Activated CD4-positive, alpha-beta T cell treated with anti-CD3 and anti-CD28 coated beads, Interleukin-2, amount 50 U/mL, for 16 hours (primary cell): Measurements from ENCODE around the gene COPS3.
A peak's percentile ranks its signal among the peaks of the same experiment; 100 is the strongest.
"Not testable (repeated sequence)": the region's sequence is repeated elsewhere in the genome, so short reads cannot be mapped to it uniquely, and the experiment has no call there.

ENCODE experiments used
- DNase-seq: peaks from one replicate; pipeline ENCODE4 v3.0.0-alpha.2; 2020

The COPS3 gene

DNA sequence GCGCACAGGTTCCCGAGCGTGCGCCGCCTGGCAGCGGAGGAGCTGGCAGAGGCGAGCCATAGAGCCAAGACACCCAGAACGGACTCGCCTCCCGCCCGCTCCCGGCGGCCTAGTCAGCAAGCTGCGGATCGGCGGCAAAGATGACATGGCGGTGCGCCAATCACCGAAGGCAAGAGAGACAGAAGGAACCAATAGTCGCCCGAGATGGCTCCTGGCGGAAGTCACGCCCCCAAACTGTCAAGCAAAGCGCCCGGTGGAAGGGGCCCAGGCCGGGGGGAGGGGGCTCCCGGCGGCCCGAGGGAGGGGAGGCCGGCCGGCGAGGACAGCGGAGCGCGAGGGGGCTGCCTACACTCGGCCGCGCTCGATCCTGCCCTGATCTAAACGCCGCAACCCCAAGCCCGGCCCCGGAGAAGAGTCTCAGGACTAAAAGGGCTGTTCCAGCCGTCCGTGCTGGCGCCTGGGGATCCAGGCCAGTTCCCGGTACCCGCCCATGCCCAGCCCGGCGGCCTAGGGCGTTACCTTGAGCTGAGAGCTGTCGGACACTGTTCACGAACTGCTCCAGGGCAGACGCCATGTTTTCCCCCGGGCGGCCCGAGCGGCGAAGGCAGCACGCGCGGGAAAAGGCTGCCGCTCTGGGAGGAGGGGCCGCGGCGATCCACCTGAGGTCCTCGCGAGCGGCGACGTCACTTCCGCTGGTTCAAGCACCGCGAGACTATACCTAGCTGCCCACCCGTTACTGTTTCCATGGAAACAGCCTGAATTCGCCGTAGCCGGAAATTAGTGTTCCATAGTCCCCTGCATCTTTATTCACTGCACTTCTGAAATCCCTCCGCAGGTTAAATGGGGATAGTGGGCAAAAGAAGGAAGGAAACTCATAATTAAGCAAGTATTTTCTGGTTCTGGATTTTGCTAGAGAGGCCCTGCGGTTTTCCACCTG lies at the start of gene COPS3:
COPS3 (minus strand) TSS at position 634 of the 937 bp plus-strand sequence; CDS start at position 574, 60 bp downstream.
- DNase-seq = peak; percentile 98

DNA sequence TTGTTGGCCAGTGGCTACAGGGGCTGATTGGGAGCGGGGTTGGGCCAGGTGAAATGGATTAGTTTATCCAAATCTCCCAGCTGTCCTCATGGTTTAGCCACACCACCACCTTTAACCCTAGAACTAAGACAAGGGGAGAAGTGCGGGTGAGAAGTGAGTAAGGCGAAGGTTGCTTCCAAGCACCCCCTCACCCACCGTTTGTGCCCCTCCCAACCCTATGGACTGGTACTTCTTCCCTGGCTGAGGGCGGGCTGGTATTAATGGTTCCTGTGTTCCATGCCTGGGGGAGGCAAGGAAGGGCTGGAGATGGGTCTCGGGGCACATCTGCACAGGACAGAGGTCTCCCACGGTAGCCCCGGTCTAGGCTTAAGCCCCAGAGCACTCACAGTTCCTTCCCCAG lies 47.2 kb upstream of the COPS3 start:
- no peak for DNase-seq

DNA sequence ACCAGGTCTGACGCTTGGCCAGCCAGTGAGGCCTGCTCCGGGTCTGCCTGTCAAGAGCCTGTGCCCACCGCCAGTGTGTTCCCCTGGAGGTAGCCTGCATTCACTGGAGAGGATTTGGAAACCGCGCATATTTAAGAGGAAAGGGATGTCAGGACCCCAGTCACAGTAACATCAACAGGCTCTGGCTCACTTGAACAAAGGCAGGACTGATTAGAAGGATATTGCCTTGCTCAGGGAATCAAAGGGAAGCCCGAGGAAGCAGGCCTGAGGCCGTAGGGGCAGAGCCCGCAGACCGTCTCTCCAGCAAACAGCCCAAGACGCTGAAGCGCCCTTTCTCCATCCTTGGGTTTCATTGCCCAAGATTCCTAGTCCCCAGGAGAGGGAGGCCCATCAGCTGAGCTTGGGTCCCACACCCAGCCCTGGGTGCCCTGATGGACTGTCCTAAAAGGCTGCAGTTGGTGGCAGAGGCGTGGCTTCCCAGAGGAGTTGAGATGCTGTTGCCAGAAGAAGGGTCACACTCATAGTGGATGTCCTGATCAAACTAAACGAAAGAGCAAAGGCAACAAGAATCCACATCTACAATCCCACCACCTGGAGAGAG lies 45.3 kb upstream of the COPS3 start:
- DNase-seq = no peak

DNA sequence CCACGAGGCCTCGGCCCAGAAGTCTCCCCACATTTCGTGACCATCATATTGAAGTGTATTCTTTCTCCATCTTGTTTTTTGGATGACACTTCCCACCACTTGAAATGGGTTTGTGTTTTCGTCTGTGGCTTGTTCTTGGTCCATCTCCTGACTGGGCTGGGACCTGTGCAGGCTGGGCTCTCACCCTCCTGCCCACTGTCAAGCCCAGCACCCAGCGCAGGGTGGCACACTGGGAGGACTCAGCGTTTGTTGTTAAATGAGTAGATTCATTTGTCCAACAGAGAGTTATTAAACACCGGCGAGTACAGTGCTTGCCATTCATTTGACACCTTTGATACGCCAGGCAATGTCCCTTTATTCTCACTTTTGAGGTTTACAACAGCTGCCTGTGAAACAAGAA lies 44.8 kb upstream of the COPS3 start:
- DNase-seq = no peak

DNA sequence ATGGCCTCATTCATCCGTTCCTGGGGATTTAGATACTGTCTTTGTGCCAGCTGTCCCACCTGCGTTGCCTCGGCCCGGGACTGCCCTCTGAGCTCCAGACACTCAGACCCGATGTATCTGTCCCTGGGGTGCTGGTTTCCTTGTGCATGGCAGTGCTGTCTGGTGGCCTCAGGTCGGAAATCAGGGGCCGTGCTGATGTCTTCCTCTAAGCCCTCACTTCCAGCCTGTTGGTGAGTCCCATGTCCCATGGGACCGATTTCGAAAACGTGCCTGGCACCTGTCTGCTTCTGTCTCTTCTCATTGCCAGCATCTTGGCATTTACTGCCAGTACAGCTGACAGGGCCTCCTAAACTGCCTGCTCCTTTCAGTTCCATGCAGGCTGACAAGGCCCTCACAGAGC lies 44.2 kb upstream of the COPS3 start:
- DNase-seq = no peak

DNA sequence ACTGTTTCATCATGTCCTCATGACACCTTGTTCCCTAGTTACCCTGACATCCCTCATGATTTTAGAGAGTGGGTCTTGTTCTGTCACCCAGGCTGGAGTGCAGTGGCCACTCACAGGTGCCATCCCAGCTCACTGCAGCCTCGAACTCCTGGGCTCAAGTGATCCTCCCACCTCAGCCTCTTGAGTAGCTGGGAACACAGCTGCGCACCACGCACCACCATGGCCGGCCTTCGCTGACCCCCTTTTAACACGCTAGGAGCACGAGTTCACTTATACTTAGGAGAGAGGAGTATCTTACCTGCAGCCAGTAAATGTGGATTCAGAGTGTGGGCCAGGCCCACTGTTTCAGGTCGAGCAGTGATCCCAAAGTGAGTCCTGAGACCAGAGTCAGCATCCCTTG lies 43.6 kb upstream of the COPS3 start:
- DNase-seq = no peak

DNA sequence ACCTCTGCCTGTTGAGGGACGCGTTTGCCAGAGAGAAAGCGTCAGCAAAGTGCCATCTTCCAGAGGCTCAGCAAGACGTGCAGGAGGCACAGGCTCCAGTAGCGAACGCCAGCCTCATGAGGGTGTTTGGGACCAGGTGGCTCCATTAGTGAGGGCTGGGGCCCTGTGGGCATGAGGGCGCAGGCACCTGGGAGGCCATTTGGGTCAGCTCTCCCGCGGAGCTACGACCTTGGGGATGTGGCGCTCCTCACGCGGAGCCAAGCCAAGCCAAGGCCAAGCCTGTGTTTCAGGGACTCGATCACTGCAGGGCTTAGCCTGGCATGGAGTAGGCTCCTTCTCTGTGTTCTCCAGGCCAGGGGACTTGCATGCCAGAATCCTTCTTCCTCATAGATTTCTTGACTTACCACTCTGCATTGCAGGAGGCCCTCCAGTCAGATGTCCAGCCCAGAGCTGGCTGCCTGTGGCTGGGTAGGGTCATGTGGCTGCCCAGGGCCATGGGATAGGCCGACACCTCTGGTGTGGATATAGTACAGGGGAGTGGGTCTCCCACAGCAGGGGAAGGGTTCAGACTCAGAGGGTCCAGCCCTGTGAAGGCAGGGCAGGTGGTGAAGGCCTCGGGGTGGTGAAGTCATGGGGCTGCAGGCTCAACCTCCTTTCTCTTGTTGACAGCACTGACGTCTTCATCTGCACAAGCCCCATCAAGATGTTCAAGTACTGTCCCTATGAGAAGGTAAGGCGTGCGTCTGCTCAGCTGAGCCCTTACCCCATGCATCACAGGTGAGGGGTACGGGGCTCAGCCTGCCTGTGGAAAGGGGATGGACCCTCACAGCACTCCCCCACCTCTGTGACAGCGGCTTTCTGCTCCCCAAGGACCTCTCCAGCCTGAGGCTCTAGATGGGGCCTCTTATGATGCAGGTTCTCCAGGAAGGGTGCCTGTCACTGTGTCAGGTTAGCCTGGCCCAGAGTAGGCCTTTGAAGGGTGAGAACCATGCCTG lies 41.8 kb upstream of the COPS3 start:
- no peak for DNase-seq

DNA sequence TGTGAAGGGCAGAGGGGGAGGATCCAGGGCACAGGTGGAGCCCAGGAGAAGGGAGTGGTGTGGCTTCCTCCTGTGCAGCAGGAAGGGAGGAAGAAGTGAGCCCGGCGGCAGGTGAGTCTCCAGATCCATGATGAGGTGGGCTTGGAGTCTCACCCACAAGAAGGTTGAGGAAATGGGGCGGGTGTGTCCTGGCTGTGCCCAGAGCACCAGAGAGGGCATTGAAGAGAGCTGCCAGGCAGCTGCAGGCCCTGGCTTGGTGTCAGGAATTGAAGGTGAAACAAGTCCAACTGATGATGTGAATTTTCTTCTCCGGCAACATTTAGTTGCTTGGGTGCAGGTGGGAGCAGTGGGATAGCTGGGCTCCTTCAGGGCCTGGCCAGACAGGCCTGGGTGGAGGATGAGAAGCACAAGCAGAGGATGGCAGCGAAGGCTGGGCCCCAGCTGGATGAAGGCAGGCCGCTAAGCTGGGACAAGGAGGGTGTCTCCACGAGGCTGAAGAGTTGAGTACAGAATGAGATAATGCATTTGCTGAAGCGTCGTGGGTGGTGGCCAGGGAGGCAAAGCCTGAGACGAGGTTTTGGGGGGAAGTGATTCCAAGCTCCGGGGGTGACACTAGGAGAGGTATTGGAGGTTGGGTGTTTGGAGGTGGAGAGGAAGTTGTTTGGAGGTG lies 40.4 kb upstream of the COPS3 start:
- DNase-seq = no peak

DNA sequence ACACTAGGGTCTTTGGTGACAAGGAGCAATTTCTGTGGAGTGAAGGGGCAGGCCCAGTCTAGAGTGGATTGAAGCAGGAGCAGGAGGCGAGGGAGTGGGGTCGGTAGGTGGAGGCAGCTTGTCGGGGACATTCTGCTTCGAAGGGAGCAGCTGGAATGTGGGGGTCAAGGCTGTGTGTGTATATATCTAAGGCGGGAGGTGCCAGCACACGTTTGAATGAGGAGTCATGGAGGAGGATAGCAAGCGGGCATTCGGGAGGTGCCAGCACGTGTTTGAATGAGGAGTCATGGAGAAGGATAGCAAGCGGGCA lies 39.8 kb upstream of the COPS3 start:
- no peak for DNase-seq

DNA sequence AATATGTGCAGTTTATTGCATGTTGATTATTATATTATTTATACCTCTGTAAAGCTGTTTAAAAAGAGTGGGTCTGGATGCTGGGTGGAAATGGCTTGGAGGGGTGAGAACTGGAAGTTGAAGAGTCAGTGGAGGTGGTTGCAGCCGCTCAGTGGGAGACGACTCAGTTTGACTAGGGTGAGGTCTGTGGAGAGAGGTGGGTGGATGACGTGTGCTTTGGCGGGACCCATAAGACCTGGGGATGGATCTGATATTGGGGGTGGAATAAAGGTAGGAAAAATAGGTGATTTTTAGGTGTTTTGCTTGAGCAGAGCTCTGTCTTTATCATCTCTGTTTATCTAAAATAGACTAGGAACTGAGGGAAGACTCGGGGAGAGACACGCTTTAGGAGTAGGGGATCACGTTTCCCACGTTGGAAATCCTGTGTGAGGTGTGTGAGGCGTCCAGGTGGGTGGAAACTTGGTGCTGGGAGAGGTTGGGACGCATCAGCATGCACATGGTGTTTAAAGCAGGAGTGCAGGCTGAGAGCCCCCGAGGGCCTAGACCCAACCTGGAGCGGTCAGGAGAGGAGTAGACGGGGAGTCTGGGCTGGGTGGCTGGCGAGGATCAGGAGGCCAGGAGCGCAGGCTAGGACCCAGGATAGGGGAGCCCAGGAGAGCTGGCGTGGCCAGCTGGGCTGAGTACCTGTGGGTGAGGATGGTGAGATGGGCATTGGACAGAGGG lies 39.3 kb upstream of the COPS3 start:
- DNase-seq = no peak

DNA sequence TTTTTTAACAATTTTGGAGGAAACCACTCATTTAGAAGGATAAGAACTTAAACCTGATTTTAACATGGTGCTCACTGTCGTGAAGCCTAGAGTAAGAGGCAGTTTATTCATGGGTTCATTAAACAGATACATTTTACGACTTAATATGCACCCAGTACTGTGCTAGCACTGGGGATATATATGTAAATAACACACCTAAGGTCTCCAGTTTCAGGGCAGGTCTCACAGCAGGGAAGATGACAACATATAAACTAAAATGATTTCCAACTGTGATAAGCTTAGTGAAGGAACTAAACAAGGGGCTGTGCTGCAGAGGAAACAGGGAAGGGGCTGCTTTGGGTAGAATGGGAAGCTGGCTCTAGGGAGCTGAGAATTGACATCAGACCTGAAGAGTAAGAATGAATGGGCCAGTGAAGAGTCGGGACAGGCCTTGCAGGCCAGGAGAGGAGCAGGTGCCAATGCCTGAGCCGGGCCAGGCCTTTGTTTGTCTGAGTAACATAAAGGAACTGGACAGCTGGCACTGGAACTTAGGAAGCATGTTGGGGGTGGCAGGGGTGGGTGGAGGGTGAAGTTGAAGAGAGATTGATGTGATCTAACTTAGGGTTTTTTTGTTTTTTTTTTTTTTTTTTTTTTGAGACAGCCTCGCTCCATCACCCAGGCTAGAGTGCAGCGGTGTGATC lies 34.2 kb upstream of the COPS3 start:
- DNase-seq = no peak

DNA sequence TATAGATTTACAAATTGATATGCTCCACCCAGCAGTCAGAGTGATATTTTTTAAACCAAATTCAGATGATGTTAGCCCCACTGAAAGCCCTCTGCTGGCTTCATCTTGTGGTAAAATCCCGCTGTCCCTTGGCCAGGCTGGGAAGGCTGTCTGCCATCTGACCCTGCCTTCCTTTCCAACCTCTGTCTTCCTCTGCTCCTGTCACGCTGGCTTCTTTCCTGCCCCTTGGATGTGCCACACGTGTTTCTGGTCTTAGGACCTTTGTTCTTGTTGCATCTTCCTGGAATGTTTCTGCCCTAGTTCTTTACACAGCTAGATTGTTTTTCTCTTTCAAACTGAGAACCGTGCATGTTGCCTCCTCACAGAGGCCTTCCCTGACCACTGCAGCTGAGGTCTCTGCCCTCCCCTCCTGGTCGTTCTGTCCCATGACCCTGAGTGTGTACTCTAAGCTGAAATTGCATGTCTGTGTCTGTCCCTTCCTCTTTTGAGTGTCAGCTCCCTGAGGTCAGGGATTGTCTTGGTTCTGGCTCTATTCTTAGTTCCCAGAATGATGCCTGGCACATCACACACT lies 33.5 kb upstream of the COPS3 start:
- DNase-seq = no peak

DNA sequence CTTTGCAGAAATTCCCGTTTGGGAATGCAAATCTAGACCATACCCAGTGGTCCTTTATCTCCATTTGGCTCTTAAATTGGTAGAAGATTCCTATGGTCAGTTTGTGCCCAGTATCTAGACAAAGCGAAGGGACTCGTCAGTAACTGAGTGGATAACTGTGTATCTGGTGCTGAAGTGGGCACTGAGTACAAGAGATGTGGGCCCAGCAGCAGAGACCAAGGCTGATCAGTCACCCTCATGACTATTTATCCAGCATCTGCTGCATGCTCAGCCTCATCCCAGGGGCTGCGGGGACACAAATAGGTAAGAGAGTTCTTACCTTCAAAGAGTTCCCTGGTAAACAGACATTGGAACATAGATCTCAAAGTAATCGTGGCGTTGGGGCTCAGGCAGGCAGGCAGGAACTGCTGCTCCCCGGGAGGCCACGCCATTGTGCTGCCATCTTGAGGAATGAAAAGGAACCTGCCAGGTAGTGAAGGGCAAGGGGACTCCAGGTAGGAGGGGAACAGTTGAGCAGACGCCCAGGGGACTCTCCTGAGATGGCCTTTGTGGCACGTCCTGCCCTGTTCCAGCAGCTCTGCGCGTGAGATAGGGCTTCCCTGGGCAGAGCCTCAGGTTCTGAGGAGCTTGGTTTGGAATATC lies 32.4 kb upstream of the COPS3 start:
- DNase-seq = peak; percentile 73

DNA sequence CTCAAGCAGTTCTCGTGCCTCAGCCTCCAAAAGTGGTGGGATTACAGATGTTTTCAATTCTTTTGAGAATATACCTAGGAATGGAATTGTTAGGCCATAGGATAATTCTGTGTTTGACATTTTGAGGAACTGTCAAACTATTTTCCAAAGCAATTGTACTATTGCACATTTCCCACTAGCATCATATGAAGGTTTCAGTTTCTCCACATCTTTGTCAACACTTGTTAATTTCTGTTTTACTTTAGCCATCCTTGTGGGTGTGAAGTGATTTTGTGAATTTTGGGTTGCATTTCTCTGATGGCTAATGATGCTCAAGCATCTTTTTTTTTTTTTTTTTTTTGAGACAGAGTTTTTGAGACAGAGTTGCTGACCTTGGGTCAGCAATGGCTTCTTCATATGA lies 28.3 kb upstream of the COPS3 start:
- no peak for DNase-seq

DNA sequence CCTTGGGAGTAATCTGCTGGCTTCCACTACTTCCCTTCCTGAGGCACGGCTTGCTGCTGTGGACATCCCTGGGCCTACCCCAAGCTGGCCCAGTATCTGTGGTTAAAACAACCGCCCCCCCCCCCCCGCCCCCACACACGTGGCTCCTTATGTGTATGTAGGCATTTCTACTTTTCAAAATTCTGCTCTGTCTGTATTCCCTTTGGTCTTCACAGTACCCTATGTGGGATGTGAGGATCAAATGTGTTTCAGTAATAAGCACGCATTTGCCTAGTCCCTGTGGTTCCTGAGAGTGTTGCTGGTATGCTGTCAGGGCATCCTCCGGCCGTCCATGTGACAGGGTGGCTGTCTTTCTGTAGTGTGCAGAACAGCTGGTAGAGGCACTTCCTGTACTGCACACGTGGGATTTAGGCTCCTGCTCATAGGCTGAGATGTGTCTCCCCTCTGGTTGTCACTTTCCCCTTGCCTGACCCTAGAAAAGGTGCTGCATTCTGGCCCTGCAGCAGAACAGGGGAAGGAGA lies 24.3 kb upstream of the COPS3 start:
- DNase-seq = peak; percentile 80

DNA sequence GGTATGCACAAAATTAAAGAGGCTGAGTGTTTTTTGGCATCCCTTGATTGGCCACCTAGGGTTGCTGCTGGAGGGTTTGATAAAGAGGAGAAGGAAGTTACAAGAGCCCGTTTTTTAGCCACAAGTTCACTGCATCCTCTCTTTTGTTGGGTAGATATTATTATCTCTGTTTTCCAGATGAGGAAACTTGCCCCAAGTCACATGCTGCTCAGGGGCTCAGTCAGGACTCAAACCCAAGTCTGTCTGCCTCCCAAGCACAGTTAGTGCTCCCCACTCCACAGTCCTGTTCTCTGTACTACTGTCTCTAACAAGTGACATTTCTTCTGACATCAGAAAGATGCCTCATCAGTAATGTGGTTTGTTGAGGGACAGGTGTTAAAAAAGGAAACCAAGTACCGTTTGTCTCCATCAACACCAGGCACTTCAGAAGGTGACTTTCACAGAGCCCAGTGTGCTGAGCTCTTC lies 23.5 kb upstream of the COPS3 start:
- peak; percentile 73 for DNase-seq

DNA sequence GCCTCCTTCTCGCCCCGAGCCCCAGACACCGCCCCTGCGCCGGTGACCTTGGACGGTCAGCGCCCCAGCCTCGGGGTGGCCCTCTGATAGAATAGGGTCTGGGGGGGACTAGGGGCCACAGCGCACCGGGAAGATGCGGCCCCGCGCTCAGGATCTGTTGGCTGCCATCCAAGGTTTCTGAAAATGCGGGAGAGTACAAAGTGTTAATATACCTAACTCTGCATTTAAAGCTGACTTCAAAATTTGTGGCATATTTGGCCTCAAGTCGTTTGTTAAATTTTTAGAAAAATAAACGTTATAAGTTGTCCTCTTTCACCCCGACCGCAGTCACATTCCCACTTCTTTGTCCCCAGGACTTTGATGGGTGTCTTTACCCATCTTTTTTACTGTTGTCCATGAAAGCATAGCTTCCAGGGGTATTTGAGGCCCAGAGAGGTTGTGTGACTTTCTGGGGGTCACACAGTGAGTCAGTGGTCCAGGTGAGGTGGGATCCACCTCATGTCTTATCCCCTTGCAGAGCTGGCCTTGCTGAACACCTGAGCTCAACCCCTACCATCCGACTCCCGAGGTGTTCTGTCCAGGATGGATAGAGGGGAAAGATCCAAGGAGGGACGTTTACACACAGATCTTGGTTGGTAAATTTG lies 22.9 kb upstream of the COPS3 start:
- DNase-seq = no peak

DNA sequence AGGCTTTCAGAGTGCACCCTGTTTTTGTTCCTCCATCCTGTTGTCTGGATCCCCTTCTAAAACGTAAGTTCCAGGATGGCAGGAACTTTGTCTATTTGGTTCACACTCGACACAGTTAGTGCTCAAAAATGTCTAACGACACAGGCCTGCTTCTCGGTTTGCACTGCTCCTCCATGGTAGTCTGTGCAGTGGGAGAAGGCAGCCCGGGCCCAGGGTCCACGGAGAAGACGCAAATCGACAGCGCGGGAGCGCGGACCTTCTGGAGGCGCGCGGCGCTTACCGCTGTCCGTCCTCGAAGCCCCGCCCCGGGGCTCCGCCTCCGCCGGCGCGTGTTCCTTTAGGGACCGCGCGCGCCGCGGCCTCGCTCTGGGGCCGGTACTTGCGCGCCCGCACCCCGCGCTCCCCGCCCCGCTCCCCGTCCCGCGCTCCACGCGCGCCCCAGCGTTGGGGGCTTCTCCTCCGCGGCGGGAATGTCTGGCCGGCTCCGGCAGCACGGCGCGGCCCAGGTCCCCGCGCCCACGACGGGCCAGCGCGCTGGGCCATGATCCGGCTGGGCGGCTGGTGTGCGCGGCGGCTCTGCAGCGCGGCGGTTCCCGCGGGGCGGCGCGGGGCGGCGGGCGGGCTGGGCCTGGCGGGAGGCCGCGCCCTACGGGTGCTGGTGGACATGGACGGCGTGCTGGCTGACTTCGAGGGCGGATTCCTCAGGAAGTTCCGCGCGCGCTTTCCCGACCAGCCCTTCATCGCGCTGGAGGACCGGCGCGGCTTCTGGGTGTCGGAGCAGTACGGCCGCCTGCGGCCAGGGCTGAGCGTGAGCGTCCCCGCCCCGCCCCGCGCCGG lies 22.2 kb upstream of the COPS3 start, which contains the start of gene NT5M:
NT5M (plus strand) TSS at position 364 of the 837 bp plus-strand sequence; CDS start at position 542, 178 bp downstream.
- DNase-seq = peak; percentile 80

DNA sequence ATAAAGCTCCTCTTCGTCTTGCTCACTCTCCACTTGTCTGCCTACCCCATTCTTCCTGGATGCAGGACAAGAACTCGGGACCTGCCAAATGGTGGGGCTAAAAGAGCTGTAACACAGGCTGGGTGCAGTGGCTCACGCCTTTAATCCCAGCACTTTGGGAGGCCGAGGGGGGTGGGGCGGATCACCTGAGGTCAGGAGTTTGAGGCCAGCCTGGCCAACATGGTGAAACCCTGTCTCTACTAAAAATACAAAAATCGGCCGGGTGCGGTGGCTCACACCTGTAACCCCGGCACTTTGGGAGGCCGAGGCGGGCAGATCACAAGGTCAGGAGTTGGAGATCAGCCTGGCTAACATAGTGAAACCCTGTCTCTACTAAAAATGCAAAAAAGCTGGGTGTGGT lies 20.6 kb upstream of the COPS3 start:
- not testable (repeated sequence) for DNase-seq
